GM23338 (cell line): ENCODE measurements around the gene GLI3.

Experiments
- CREB1 ChIP-seq: fragments of 250-450 bp; sonication (Bioruptor Pico); IDR thresholded peaks from 2 replicates; pipeline ENCODE4 v1.5.0; 2020; ENCODE audit warnings: low read depth, mild to moderate bottlenecking, moderate library complexity
- EZH2 ChIP-seq: fragments of 200-600 bp; sonication (generic); IDR thresholded peaks from one replicate; pipeline ENCODE4 v1.8.0; 2017; ENCODE audit warnings: antibody characterized with exemption, mild to moderate bottlenecking, low read depth; ENCODE audit not compliant: unreplicated experiment
- EZH2phosphoT487 ChIP-seq: fragments of 200-600 bp; sonication (generic); IDR thresholded peaks from one replicate; pipeline ENCODE4 v1.8.1; 2018; ENCODE audit warnings: antibody characterized with exemption; ENCODE audit not compliant: unreplicated experiment
- JUNB ChIP-seq: IDR thresholded peaks from one replicate; pipeline ENCODE4 v1.6.1; 2016; ENCODE audit warnings: antibody characterized with exemption; ENCODE audit not compliant: unreplicated experiment
- POLR2AphosphoS5 ChIP-seq: IDR thresholded peaks from 2 replicates; pipeline ENCODE4 v1.6.1; 2016; ENCODE audit warnings: antibody characterized with exemption, low read depth
- REST ChIP-seq: IDR thresholded peaks from one replicate; pipeline ENCODE4 v1.6.1; 2018; ENCODE audit warnings: antibody characterized with exemption; ENCODE audit not compliant: unreplicated experiment
- STAT1 ChIP-seq: IDR thresholded peaks from one replicate; pipeline ENCODE4 v1.6.1; 2016; ENCODE audit warnings: antibody characterized with exemption; ENCODE audit not compliant: unreplicated experiment
- ZNF114 ChIP-seq: fragments of 250-450 bp; sonication (Bioruptor Pico); IDR thresholded peaks from 2 replicates; pipeline ENCODE4 v1.5.0; 2020; ENCODE audit warnings: mild to moderate bottlenecking, moderate library complexity
- TF ChIP-seq, protein P1 (sequence below), 2 experiments: fragments of 200-600 bp in 1 of 2; sonication (generic) in 1 of 2; conservative IDR thresholded peaks; 2 replicates each; pipeline versions ENCODE4 v1.5.1 to v1.6.1; 2016 to 2017; ENCODE audit warnings: antibody characterized with exemption in 2 of 2, low read depth in 2 of 2, mild to moderate bottlenecking in 2 of 2, moderate library complexity in 1 of 2

DNA sequence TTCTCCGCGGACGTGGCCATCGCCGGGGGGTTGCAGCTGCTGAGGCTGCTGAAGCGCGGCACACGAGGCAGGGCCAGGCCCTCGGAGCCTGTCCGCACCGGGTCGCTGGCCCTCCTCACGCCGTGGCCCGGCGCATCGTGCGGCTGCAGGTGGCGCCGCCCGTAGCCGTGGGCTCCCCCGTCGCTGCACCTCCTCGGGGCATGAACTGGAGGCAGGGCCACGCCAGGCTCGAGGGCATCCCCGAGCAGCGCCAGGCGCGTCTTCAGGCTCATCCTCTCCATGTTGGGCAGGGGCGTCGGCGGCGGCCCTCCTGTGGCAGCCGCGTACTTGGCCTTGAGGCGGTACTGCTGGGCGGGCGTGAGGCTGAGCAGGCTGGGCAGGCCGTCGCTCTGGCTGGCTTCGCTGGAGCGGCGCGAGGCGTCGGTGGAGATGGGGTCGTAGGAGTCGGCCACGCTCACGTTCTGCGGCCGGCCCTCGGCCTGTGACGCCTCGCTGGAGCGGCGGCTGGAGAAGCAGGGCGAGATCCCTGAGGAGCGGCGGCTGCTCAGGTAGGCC, 271.0 kb downstream of the GLI3 start:
- TF ChIP-seq, protein P1, sequence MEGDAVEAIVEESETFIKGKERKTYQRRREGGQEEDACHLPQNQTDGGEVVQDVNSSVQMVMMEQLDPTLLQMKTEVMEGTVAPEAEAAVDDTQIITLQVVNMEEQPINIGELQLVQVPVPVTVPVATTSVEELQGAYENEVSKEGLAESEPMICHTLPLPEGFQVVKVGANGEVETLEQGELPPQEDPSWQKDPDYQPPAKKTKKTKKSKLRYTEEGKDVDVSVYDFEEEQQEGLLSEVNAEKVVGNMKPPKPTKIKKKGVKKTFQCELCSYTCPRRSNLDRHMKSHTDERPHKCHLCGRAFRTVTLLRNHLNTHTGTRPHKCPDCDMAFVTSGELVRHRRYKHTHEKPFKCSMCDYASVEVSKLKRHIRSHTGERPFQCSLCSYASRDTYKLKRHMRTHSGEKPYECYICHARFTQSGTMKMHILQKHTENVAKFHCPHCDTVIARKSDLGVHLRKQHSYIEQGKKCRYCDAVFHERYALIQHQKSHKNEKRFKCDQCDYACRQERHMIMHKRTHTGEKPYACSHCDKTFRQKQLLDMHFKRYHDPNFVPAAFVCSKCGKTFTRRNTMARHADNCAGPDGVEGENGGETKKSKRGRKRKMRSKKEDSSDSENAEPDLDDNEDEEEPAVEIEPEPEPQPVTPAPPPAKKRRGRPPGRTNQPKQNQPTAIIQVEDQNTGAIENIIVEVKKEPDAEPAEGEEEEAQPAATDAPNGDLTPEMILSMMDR (conservative IDR thresholded peaks at IDR 0.05; ENCODE audit: low read depth in 2 of 2), result no peak
- TF ChIP-seq POLR2AphosphoS5 (no peak), CREB1 (CRISPR knock-in tag) (no peak), ZNF114 (no peak), STAT1 (no peak), EZH2 (no peak), REST (no peak), JUNB (no peak), EZH2phosphoT487 (no peak)
